ENCODE measurements around the gene GNPAT.

The GNPAT gene

GRCh38 chr1:231213831-231214573 is 27.0 kb upstream of the GNPAT start:
- no peak for DNase-seq

GRCh38 chr1:231214918-231215680 is 25.9 kb upstream of the GNPAT start:
- DNase-seq, result peak; percentile 53 to 59 (median 57)

- DNase-seq, result no peak
Measured at GRCh38 chr1:231215681-231216385, 25.2 kb upstream of the GNPAT start.

DNA sequence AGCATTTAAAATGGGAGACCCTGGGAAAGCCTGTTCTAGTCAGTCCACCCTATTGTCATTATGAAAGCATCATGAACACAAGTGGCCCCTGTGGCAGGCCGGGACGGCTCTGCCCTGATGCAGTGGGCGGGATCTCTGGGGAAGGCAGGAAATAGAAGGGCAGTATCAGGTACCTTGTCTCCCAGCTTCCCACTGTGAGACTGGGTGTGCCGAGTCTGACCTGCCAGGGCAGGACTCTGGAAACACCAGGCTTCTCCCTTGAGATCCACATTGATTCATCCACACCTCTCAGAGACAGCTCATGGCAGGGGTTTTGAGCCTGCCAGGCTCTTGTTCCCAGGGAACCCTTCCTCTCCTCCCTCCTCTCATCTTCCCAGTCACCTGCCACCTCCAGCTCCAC is 24.5 kb upstream of the GNPAT start:
- DNase-seq, result no peak

GRCh38 chr1:231217056-231217455 is 24.0 kb upstream of the GNPAT start:
- DNase-seq, result no peak

DNA sequence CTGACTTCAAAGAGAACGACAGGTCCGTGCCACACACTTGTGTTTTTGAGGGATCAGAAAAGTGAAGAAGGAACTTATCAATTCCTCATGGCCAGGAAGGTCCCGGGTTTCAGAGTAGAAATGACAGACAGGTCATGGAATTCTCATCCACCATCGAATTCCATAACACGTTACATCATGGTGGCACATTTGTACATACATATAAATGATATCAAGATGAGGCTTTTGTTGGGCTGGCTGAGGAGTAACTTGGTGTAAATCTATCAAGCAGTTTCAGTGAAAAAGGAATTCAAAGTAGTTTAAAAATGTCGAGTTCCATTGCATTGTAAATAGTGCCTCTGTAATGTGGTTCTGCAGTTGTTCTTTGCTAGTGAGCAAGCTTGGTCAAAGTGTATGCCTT is 22.9 kb upstream of the GNPAT start:
- DNase-seq, result no peak

DNA sequence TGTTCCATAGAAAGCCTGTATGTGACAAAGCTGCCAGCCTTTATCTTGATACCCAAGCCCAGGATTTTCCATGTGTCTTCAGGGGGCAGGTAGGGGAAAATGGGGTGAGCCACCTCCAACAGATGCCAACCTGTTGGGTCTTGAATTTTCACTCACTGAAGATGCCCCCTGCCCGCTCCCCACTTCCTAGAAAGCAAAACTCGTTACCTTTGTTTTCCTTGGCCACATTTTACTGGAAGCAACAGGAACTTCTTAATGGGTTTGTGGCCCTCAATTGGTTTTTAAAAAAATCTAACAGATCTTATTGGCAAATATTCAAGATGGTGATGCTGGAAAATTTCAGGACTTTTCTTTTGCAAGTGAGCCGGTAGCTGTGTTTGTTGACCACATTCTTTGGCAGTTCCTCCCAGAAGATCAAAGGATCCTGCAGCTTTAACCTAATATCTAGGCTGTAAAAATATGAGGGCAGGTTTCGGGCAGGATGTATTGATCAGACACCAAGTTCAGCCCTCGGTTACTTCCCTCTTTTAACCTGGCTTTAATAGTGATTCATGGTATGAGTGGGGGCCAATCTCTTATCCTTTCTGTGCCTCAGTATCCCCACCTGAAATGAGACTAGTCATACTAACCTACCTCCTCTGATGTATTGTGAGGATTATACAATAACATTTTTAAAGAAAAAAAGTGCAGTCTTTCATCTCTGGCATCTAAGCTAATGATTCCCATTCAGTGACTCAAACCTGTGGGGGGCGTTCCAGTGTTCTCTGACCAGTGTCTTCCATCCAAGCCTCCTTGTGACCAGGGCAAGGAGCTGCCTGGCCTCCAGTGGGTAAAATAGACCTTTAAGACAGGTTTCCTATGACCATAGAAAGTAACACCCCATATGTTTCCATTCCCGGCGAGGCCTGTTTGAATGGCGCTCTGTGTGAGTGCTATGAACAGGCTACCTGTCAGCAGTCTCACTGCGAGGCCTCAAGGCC is 21.3 kb upstream of the GNPAT start:
- DNase-seq, result no peak

DNA sequence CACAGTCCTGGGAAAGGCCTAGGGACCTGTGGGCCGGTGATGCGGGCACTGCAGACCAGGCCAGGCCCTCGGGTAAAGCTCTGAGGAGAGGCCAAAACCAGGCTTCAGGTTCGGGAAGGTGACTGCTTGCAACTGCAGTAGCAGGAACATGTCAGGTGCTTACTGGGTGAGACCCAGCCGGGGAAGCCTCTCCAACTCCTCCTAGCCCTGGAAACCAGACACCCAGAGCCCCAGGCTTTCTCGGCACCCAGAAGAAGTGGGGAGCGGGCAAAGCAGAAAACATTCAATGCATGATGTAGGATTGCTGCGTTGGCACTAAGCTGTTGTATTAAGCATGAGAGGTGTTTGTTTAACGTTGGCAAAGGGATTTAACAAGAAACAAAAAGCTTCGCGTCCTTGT is 20.2 kb upstream of the GNPAT start:
- DNase-seq, result no peak

DNA sequence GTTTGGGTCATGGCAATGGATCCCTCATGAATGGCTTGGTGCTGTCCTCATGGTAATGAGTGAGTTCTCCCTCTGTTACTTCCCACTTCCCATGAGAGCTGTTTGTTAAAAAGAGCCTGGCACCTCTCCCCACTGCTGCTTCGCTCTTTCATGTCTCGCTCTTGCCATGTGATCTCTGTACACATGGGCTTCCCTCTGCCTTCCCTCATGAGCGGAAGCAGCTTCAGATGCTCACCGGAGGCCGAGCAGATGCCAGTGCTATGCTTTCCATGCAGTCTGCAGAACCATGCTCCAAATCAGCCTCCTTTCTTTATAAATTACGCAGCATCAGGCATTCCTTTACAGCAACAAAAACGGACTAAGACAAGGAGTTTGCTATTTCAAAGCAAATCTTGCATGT is 14.9 kb upstream of the GNPAT start:
- DNase-seq, result no peak

DNA sequence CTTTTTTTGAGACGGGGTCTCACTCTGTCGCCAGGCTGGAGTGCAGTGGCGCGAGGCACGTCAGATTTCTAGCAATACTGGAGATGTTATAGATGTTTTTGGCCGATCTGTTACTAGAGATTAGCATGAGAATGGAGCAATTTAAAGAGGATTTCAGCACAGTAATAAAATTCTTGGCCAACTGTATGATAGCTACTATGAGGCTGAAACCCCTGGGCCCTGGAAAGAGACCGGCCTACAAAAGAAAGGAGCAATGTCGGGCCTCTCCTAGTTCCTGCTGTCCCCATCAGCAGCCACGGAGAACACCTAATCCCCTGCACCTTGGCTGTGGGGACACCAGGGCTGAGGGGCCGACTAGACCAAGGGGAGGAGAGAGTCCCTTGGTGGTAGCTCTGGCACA is 9.5 kb upstream of the GNPAT start:
- no peak for DNase-seq

DNA sequence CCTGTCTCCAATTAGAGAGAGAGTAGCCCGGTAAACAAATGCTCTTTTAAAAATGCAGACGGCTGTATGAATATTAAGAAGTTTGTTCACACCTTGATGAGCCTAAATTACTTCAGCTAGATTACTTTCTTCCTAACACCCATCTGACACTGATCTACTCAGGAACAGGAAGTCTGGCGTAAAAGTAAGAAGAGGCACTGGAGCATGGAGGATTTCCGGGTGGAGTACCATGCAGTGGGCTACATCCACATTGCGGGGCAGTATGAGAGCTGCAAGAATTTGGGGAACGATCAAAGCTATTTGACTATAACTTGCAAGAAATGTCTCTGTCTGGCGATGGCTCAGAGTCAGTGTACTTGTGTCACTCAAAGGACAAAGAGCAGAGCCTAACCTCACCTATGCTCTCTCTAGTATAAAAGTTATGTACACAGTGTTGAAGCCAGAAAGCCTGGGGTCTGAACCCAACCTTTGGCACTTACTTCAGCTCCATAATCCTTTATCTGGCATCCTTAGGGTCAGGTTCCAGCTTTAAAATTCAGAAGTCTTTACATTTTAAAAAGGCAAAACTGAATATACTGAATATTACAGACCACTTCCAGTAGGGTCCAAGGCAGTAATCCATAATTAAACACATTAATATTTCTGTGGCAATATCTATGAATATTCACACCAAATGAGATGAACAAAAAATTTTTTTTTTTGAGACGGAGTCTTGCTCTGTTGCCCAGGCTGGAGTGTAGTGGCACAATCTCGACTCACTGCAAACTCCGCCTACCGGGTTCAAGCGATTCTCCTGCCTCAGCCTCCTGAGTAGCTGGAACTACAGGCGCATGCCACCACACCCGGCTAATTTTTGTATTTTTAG is 7.9 kb upstream of the GNPAT start:
- DNase-seq, result no peak

DNA sequence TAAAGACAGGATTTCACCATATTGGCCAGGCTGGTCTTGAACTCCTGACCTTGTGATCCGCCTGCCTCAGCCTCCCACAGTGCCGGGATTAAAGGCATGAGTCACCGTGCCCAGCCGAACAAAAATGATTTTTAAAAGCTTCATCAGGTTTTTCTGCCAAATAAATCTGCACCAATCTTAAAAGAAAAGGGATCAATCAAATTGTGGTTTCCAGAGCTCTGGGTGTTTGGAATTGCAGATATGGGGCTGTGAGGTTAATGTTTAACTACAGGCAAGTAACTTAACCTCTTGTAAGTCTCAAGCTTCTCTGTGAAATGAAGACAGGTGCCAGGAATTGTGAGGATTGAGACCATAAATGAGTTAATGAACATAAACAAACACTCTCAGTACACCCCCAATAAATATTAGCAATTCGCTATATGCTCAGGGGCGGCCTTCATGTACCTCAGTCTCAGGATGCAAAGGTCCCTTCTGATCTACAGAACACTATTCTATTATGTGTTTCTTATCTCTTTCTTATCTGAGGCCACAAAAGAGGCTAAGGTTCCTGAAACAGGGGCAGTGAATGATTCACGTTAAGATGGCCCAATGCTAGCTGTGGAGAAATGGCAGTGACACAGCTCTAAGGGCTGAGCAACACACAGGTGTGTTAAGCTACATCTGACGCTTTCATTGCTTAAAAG is 7.1 kb upstream of the GNPAT start:
- no peak for DNase-seq

- no peak for DNase-seq
Measured at GRCh38 chr1:231234506-231234905, 6.5 kb upstream of the GNPAT start.

GRCh38 chr1:231235526-231236207 is 5.3 kb upstream of the GNPAT start:
- no peak for DNase-seq

DNA sequence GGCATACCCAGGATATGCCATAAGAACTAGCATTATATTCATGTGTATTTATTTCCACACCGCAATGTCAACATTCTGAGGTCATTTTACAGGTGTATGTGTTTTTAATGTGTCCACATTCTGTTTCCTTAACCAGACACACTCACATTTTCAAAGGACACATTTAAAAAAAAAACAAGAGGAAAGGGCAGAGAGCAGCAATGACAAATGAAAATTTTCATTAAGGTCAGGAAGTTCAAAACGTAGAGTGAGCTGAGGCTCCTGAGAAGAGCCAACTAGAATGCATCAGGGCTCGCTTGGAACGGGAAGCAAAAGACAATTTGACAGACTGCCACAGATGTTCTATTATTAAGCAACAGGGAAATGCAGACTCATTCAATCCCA is 4.8 kb upstream of the GNPAT start:
- DNase-seq, result peak in 2 of 3 donors; percentile 4 to 14

- no peak for DNase-seq
Measured at GRCh38 chr1:231236938-231237337, 4.1 kb upstream of the GNPAT start.

GRCh38 chr1:231238298-231238697 is 2.7 kb upstream of the GNPAT start:
- no peak for DNase-seq

DNA sequence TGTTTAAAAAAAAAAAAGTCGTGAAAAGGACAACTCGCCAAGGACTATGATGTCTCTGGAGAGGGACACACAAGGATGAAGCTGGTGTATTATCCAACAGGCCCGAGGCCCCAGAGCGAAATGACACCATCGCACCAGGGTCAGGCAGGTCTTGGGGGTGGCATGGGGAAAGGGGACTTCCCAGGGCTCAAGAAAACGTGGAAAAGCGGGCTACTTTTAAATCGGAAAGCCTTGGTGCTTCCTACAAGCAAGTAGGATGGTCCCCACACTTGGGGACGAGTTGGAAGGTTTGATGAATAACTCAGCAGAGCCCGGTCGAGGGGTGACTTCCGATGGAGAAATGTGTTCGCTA is 505 bp upstream of the GNPAT start:
- peak; percentile 29 to 42 (median 37) for DNase-seq

DNA sequence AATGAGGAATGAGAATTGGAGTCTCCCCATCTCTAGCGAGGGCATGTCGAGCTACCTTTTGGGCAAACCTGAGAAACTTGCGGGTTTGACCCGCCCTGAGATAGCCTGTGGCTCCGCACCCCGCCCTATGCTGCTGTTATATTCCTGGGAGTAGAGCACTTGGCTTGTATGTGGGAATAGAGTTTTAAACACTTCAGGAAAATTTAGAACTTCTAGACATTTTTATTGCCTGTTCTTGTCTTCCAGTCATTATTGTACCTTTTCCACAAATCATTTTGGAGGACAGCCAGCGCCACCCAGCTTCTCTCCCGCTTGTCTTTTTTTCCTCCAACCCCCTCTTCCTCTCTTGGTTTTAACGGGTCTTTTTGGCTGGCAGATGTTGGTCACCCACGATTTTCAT is 738 bp downstream of the GNPAT start:
- peak; percentile 11 to 26 (median 21) for DNase-seq

GRCh38 chr1:231242516-231243198 is 1.6 kb downstream of the GNPAT start:
- peak; percentile 7 to 24 (median 15) for DNase-seq
